Progenitor cell of endocrine pancreas (in vitro differentiated cells): ENCODE measurements around the gene SLFN14. TPM values are rescaled to one million over a fixed set of nuclear protein-coding genes. Genes with fewer than 3 reads are reported as not detected.
A peak's percentile ranks its signal among the peaks of the same experiment; 100 is the strongest.

Experiments used
- DNase-seq: peaks from one replicate; pipeline ENCODE4 v3.0.0; 2021; ENCODE audit warnings: low spot score; ENCODE audit not compliant: unreplicated experiment
- H3K27ac Mint-ChIP-seq: 2 replicates; pipeline ENCODE4 v1.8.0; 2021; ENCODE audit warnings: mild to moderate bottlenecking, moderate library complexity, mixed read lengths
- H3K27me3 Mint-ChIP-seq: 2 replicates; pipeline ENCODE4 v1.8.0; 2021; ENCODE audit warnings: mixed read lengths
- H3K36me3 Mint-ChIP-seq: 2 replicates; pipeline ENCODE4 v1.8.0; 2022; ENCODE audit warnings: mixed read lengths; ENCODE audit not compliant: insufficient read depth
- H3K4me1 Mint-ChIP-seq: 2 replicates; pipeline ENCODE4 v1.8.0; 2021; ENCODE audit warnings: low read depth, mixed read lengths
- H3K4me3 Mint-ChIP-seq: 2 replicates; pipeline ENCODE4 v1.8.0; 2021; ENCODE audit warnings: low read depth, mild to moderate bottlenecking, moderate library complexity, mixed read lengths
- H3K9me3 Mint-ChIP-seq: 2 replicates; pipeline ENCODE4 v1.8.0; 2021; ENCODE audit warnings: low read depth, mixed read lengths
- total RNA-seq: library from RNA; stranded (reverse); gene quantifications from 2 replicates; pipeline ENCODE4 v1.2.1, GENCODE V29; 2021
- TF ChIP-seq, protein P1 (sequence below): fragments of 200-600 bp; sonication (generic); IDR thresholded peaks from one replicate; pipeline ENCODE4 v1.5.0; 2021; ENCODE audit warnings: antibody characterized with exemption, mild to moderate bottlenecking; ENCODE audit not compliant: unreplicated experiment

SLFN14 gene
- total RNA-seq, 1 donor from 2014 or later = not detected

GRCh38 chr17:35586569-35587073, 26.0 kb upstream of the SLFN14 start:
- TF ChIP-seq, protein P1, sequence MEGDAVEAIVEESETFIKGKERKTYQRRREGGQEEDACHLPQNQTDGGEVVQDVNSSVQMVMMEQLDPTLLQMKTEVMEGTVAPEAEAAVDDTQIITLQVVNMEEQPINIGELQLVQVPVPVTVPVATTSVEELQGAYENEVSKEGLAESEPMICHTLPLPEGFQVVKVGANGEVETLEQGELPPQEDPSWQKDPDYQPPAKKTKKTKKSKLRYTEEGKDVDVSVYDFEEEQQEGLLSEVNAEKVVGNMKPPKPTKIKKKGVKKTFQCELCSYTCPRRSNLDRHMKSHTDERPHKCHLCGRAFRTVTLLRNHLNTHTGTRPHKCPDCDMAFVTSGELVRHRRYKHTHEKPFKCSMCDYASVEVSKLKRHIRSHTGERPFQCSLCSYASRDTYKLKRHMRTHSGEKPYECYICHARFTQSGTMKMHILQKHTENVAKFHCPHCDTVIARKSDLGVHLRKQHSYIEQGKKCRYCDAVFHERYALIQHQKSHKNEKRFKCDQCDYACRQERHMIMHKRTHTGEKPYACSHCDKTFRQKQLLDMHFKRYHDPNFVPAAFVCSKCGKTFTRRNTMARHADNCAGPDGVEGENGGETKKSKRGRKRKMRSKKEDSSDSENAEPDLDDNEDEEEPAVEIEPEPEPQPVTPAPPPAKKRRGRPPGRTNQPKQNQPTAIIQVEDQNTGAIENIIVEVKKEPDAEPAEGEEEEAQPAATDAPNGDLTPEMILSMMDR = no peak
- H3K27ac Mint-ChIP-seq = peak overlapping the region; percentile 99
- H3K4me3 Mint-ChIP-seq = peak overlapping the region; percentile 97
- no peaks in the 10 kb centered on the region for H3K36me3 Mint-ChIP-seq
- no peaks in the 10 kb centered on the region for H3K9me3 Mint-ChIP-seq
- peaks cover 22% of the 10 kb centered on the region for H3K27me3 Mint-ChIP-seq
- H3K4me1 Mint-ChIP-seq = peaks cover 18% of the 10 kb centered on the region
- DNase-seq = no peak

DNA sequence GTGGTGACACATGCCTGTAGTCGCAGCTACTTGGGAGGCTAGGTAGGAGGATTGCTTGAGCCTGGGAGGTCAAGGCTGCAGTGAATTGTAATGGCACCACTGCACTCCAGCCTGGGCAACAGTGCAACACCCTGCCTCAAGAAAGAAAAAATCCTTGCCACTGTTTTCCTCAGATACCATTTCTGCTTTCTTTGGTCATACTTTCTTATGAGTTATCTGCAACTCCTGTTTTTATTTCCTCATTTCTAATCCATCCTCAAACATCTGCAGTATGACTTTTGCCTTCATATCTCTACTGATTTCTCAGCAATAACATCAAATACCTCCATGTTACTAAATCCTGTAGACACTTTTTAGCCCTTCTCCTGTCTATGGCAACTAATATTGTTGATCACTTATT, 23.4 kb upstream of the SLFN14 start:
- H3K27me3 Mint-ChIP-seq = peaks cover 22% of the 10 kb centered on the region

GRCh38 chr17:35578929-35579432, 18.4 kb upstream of the SLFN14 start:
- no peaks in the 10 kb centered on the region for H3K36me3 Mint-ChIP-seq
- peak overlapping the region; percentile 94 for H3K4me3 Mint-ChIP-seq
- no peaks in the 10 kb centered on the region for H3K9me3 Mint-ChIP-seq
- peak overlapping the region; percentile 97 for H3K27ac Mint-ChIP-seq
- peaks cover 16% of the 10 kb centered on the region for H3K4me1 Mint-ChIP-seq
- DNase-seq = no peak
- H3K27me3 Mint-ChIP-seq = peaks cover 13% of the 10 kb centered on the region
- TF ChIP-seq, protein P1 = no peak

More for the DNA sequence above, 23.4 kb upstream of the SLFN14 start:
- TF ChIP-seq, protein P1 = no peak
- H3K27ac Mint-ChIP-seq = no peak overlapping the region
- peaks cover 17% of the 10 kb centered on the region for H3K4me1 Mint-ChIP-seq
- no peak overlapping the region for H3K4me3 Mint-ChIP-seq
- H3K36me3 Mint-ChIP-seq = no peaks in the 10 kb centered on the region
- DNase-seq = no peak
- H3K9me3 Mint-ChIP-seq = no peaks in the 10 kb centered on the region

DNA sequence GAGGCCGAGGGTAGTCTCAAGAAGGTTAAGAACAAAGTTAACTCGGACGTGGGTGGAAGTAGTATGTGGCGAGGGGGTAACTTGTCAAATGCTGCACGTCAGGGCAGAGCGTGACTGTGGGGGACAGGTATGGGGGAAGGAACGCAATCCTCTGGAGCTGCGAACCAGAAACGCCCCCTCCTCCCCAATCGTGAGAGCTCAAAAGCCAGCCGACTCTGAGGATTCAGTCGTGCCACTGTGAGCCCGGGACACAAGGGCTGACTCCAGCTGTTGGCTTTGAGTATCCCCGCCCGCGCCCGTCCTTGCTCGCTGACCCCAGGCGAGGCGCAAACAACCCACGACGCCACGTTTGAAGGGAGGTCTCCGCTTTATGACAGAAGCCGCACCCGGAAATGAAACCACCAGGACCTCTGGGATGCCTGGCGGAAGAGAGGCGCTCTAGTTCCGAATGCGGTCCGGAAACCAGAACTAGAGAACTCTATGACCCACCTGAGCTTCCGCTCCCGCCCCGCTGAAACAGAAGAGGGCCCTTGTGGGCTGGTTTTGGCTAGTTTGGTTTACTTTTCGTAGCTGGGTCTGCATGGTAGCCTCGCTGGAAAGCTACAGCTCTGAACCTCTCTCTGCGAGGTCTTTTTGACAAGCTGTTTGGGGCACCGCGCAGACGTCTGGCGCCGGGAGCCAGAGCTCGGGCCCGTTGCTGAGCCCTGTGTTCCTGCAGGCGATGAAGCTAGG, 17.7 kb upstream of the SLFN14 start, which contains the start of gene PEX12:
PEX12 (minus strand) TSS at position 375 of the 732 bp plus-strand sequence. CDS start 550 bp downstream, outside the sequence.
- H3K9me3 Mint-ChIP-seq = no peaks in the 10 kb centered on the region
- peak; percentile 43 for DNase-seq
- H3K4me1 Mint-ChIP-seq = peaks cover 16% of the 10 kb centered on the region
- peaks cover 8% of the 10 kb centered on the region for H3K27me3 Mint-ChIP-seq
- H3K4me3 Mint-ChIP-seq = peak within 1 kb of the TSS; percentile 94
- TF ChIP-seq, protein P1 = no peak
- H3K27ac Mint-ChIP-seq = peak within 1 kb of the TSS; percentile 97
- H3K36me3 Mint-ChIP-seq = no peaks in the 10 kb centered on the region

GRCh38 chr17:35577830-35578196, 17.2 kb upstream of the SLFN14 start:
- H3K4me3 Mint-ChIP-seq = peak overlapping the region; percentile 94
- H3K27me3 Mint-ChIP-seq = peaks cover 5% of the 10 kb centered on the region
- H3K27ac Mint-ChIP-seq = peak overlapping the region; percentile 97
- no peaks in the 10 kb centered on the region for H3K9me3 Mint-ChIP-seq
- TF ChIP-seq, protein P1 = no peak
- H3K36me3 Mint-ChIP-seq = no peaks in the 10 kb centered on the region
- DNase-seq = no peak
- peaks cover 16% of the 10 kb centered on the region for H3K4me1 Mint-ChIP-seq
